IPS-18a (cell line): ENCODE data around the gene KRT83.

Source experiments
- H3K27ac ChIP-seq: one replicate; pipeline ENCODE4 v1.5.1; 2013; ENCODE audit warnings: low read length
- H3K27me3 ChIP-seq: one replicate; pipeline ENCODE4 v1.6.1; 2013; ENCODE audit warnings: mild to moderate bottlenecking, low read length; ENCODE audit not compliant: control insufficient read depth, insufficient read depth
- H3K36me3 ChIP-seq: one replicate; pipeline ENCODE4 v1.6.1; 2013; ENCODE audit warnings: low read depth, low read length; ENCODE audit not compliant: control insufficient read depth
- H3K4me1 ChIP-seq: one replicate; pipeline ENCODE4 v1.6.1; 2013; ENCODE audit warnings: low read depth, low read length; ENCODE audit not compliant: control insufficient read depth
- H3K4me3 ChIP-seq: one replicate; pipeline ENCODE4 v1.5.1; 2013; ENCODE audit warnings: low read length
- H3K9ac ChIP-seq: one replicate; pipeline ENCODE4 v1.6.1; 2013; ENCODE audit warnings: mild to moderate bottlenecking, low read length, moderate library complexity
- H3K9me3 ChIP-seq: one replicate; pipeline ENCODE4 v1.6.1; 2013; ENCODE audit warnings: low read depth, low read length; ENCODE audit not compliant: control insufficient read depth

KRT83 gene

DNA sequence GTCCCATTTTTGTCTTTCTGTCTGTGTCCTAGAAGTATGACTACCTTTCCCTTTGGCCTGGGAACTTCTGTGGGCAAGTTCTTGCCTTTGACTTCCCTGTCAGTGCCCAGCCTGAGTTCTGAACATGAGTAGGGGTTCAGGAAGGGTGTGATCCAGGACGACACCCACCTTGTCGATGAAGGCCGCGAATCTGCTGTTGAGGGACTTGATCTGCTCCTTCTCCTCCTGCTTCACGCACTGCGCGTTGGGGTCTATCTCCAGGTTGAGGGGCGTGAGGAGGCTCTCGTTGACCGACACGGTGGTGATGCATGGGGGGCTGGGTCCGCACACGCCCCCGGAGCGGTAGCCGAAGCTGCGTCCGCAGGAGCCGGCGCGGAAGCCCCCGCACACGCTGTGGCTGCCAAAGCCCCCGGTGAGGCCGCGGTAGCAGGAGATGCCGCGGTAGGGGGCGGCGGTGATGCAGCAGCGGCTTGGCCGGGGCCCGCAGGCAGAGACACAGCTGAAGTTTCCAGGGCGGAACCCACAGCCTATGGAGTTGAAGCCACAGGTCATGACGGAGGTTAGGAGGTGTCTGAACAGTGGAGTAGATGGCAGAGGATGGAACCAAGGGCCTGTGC, at the start of gene KRT83:
KRT83 (minus strand) TSS at position 615 of the 617 bp plus-strand sequence; CDS start at position 552, 63 bp downstream.
- Histone ChIP-seq H3K27me3 (no peaks in the 10 kb centered on the region), H3K9ac (no peak within 1 kb of the TSS)

DNA sequence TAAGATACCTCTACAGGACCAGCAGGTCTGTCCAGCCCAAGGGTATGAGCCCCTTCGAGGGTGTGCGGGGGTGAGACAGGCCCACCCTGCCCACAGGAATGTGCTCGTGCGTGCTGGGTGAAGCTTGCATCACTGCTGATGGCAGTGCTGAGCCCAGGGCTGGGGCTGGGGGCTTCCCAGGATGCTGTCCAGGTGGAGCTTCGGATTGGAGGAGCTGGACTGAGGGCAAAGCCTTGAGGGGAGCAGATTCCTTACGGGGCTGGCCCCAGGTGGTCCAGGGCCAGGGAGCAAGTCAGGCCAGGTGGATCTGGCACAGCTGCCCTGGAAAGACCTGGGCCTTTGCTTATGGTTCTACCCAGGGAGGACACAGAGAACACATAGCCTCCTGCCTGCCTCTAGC, 48.6 kb upstream of the KRT83 start:
- no peaks in the 10 kb centered on the region for H3K4me1 ChIP-seq
- no peak overlapping the region for H3K9ac ChIP-seq
- H3K4me3 ChIP-seq: no peak overlapping the region
- H3K9me3 ChIP-seq: no peaks in the 10 kb centered on the region
- no peaks in the 10 kb centered on the region for H3K27me3 ChIP-seq
- H3K27ac ChIP-seq: no peak overlapping the region
- H3K36me3 ChIP-seq: no peaks in the 10 kb centered on the region

More for the DNA sequence above, at the start of gene KRT83:
- Histone ChIP-seq H3K4me3 (no peak within 1 kb of the TSS), H3K9me3 (no peaks in the 10 kb centered on the region), H3K4me1 (no peaks in the 10 kb centered on the region), H3K27ac (no peak within 1 kb of the TSS), H3K36me3 (no peaks in the 10 kb centered on the region)

DNA sequence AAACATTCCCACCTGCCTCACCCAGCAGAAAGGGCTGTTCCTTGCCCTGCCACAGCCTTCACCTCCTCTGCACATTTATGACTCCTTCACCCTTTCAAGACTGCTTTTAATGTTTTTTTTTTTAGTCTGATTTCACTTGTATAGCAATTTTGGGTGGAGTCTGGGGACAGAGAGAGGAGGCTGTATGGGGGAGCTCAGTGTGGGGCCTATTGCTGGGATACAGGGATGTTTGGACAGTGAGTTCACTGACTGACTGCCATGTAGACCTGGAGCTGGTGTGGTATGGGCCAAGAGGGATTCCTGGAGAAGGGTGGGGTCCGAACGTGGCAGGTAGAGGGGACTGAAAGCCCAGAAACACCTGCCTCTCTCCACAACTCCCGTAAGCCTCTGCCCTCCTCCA, 48.0 kb upstream of the KRT83 start:
- Histone ChIP-seq H3K9ac (no peak overlapping the region), H3K4me3 (no peak overlapping the region)

DNA sequence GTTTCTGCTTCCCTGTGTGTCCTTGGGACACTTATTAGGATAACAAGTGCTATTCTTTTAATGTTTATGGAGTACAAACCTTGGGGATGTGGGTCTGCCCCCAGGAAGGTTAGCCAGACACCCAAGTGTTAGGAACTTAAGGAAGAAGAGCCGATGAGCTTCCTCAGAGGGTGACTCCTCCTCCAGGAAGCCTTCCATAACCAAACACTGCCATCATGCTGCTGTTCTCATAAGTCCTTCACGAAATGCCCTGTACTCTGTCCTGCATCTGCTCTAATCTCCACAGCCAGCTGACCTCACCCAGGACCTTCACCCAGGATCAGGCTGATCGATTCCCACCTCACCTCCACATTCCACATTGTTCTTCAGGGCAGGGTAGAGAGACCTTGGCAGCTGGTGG, 47.3 kb upstream of the KRT83 start:
- no peaks in the 10 kb centered on the region for H3K36me3 ChIP-seq
- H3K9ac ChIP-seq: no peak overlapping the region
- no peak overlapping the region for H3K27ac ChIP-seq
- no peaks in the 10 kb centered on the region for H3K27me3 ChIP-seq
- H3K4me1 ChIP-seq: no peaks in the 10 kb centered on the region
- no peak overlapping the region for H3K4me3 ChIP-seq
- no peaks in the 10 kb centered on the region for H3K9me3 ChIP-seq

More for the DNA sequence above, 48.0 kb upstream of the KRT83 start:
- H3K27ac ChIP-seq: no peak overlapping the region
- no peaks in the 10 kb centered on the region for H3K36me3 ChIP-seq
- H3K4me1 ChIP-seq: no peaks in the 10 kb centered on the region
- H3K27me3 ChIP-seq: no peaks in the 10 kb centered on the region
- H3K9me3 ChIP-seq: no peaks in the 10 kb centered on the region

- H3K36me3 ChIP-seq: no peaks in the 10 kb centered on the region
- H3K27me3 ChIP-seq: no peaks in the 10 kb centered on the region
- H3K9me3 ChIP-seq: no peaks in the 10 kb centered on the region
- no peak overlapping the region for H3K9ac ChIP-seq
- no peaks in the 10 kb centered on the region for H3K4me1 ChIP-seq
- H3K4me3 ChIP-seq: no peak overlapping the region
- H3K27ac ChIP-seq: no peak overlapping the region
Observed at GRCh38 chr12:52367876-52368275, 46.7 kb upstream of the KRT83 start.

DNA sequence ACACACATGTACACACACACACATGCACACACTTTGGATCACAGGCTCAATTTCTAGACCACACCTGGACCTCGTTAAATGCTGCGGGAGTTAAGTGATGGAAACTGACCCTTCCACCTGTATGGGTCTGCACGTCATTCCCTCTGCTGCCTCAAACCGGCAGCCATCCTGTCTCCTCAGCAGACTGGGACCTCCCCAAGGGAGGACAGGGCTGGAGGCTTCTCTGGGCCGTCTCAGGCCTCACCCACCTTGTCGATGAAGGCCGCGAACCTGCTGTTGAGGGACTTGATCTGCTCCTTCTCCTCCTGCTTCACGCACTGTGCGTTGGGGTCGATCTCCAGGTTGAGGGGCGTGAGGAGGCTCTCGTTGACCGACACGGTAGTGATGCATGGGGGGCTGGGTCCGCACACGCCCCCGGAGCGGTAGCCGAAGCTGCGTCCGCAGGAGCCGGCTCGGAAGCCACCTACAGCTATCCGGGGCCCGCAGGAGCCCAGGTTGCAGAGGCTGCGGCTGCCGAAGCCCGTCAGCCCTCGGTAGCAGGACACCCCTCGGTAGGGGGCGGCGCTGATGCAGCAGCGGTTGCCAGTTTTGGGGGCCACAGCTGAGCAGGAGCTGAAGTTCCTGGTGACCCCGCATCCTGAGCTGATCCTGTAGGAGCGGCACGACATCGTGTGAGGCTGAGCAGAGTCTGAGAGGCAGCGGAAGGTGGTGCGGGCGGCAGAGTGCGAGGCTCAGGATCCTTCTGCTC, 45.7 kb upstream of the KRT83 start, which contains the start of gene KRT85:
KRT85 (minus strand) TSS at position 744 of the 748 bp plus-strand sequence; CDS start at position 668, 76 bp downstream.
- no peaks in the 10 kb centered on the region for H3K27me3 ChIP-seq
- H3K9ac ChIP-seq: no peak within 1 kb of the TSS
- no peaks in the 10 kb centered on the region for H3K4me1 ChIP-seq
- H3K36me3 ChIP-seq: no peaks in the 10 kb centered on the region
- H3K9me3 ChIP-seq: no peaks in the 10 kb centered on the region
- H3K4me3 ChIP-seq: no peak within 1 kb of the TSS
- no peak within 1 kb of the TSS for H3K27ac ChIP-seq

DNA sequence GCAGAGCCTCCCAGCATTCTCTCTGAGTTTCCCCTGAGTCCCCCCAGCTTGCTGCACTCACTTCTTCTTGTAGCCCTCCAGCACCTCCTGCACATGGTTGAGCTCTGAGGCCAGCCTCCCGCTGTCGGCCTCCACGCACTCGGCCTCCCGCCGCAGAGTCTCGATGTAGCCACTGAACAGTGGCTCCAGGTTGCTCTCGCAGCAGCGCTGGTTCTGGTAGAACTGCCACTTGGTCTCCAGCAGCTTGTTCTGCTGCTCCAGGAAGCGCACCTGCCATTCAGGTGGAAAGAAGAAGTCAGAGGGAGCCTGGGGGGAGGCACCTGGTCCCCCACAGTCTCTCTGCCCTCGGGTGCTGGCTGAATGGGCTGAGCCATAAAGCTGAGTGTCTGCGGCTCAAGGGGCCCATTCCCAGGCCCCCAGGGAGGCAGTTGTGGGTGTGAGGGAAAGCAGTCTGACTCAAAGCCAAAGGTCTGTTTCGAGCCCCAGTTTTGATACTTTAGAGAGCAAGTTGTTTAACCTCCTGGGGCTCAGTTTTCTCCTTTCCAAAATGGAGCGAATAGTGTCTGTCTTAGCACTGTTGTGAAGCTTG, 43.8 kb upstream of the KRT83 start:
- Histone ChIP-seq H3K27ac (no peak overlapping the region), H3K9ac (no peak overlapping the region), H3K27me3 (no peaks in the 10 kb centered on the region), H3K4me3 (no peak overlapping the region), H3K9me3 (no peaks in the 10 kb centered on the region), H3K4me1 (no peaks in the 10 kb centered on the region), H3K36me3 (no peaks in the 10 kb centered on the region)

- Histone ChIP-seq H3K9ac (no peak overlapping the region), H3K27ac (no peak overlapping the region), H3K36me3 (no peaks in the 10 kb centered on the region), H3K9me3 (no peaks in the 10 kb centered on the region), H3K4me3 (no peak overlapping the region), H3K27me3 (no peaks in the 10 kb centered on the region), H3K4me1 (no peaks in the 10 kb centered on the region)
Observed at GRCh38 chr12:52364061-52364460, 42.9 kb upstream of the KRT83 start.

DNA sequence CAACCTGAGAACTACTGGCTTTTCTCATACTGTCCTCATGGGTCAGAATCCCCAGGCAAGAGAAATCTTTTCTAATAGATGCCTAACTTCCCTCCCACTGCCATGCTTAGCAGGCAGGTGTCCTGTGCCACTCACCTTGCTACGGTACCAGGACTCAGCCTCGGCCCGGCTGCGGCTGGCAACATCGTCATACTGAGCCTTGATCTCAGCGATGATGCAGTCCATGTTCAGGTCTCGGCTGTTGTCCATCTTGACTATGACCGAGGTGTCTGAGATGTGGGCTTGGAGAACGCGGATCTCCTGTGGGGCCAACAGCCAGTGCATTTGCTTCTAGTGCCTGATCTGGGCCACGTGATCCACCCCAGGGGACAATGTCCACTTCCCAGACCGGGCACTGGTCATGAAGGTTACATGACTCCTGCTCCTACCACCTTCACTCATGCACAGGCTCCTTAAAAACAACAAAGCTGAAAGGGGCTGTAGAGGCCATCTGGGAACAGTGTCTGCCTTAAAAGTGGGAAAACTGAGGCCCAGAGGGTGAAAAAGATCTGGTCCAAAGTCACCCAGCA, 42.0 kb upstream of the KRT83 start:
- no peaks in the 10 kb centered on the region for H3K27me3 ChIP-seq
- no peak overlapping the region for H3K4me3 ChIP-seq
- no peak overlapping the region for H3K27ac ChIP-seq
- H3K36me3 ChIP-seq: no peaks in the 10 kb centered on the region
- no peaks in the 10 kb centered on the region for H3K9me3 ChIP-seq
- no peak overlapping the region for H3K9ac ChIP-seq
- H3K4me1 ChIP-seq: no peaks in the 10 kb centered on the region

- Histone ChIP-seq H3K9ac (no peak overlapping the region), H3K27ac (no peak overlapping the region), H3K9me3 (no peaks in the 10 kb centered on the region), H3K4me3 (no peak overlapping the region), H3K4me1 (no peaks in the 10 kb centered on the region), H3K36me3 (no peaks in the 10 kb centered on the region), H3K27me3 (no peaks in the 10 kb centered on the region)
Observed at GRCh38 chr12:52362118-52362726, 41.0 kb upstream of the KRT83 start.

DNA sequence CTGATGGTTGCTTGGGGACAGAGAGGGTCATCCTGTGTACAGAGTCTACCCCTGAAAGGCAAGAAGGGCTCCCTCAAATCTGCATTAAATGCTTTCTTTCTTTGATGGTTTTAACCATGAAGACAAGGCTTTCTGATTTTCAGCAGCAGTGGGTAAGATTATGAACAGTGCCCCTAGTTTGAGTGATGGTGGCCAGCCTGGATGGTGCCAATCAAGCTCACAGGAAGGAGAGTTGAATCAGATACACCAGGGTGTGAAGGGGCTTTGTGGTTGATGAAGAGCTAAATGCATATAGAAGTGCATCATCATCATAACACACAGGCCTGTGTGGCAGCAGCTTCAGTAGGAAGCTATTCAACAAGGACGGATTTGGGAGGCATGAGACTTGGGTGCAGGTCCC, 40.4 kb upstream of the KRT83 start:
- H3K36me3 ChIP-seq: no peaks in the 10 kb centered on the region
- no peak overlapping the region for H3K4me3 ChIP-seq
- no peak overlapping the region for H3K27ac ChIP-seq
- no peaks in the 10 kb centered on the region for H3K9me3 ChIP-seq
- H3K9ac ChIP-seq: no peak overlapping the region
- no peaks in the 10 kb centered on the region for H3K27me3 ChIP-seq
- no peaks in the 10 kb centered on the region for H3K4me1 ChIP-seq
